Measurements from ENCODE around the gene EFCAB7. TPM values are rescaled to one million over a fixed set of nuclear protein-coding genes. Genes with fewer than 3 reads are reported as not detected.

Gene EFCAB7
- total RNA-seq, 1 donor from 2014 or later: 6.6 TPM

DNA sequence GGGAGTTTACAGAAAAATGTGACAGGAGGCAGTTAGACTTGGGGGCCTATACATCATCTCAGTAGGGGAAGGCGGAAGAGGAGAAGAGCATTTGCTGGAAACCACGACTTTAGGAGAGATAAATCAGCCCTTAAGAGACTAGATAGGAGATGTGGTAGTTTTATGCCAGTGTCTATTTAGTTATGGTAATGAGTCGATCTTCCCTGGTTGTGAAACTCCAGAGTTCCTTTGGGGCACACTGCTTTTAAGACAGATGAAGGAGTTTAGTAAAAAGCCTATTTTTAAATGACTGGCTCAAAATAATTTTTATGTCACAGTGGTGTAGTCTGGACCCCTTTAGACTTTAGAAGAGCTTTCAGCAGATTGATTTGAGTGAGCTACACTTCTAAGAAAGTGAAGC, 77.7 kb downstream of the EFCAB7 start:
- Mint-ChIP-seq H3K27me3 (no peaks in the 10 kb centered on the region), H3K4me1 (peaks cover 9% of the 10 kb centered on the region), H3K4me3 (no peak overlapping the region), H3K9me3 (no peaks in the 10 kb centered on the region), H3K27ac (no peak overlapping the region), H3K36me3 (ENCODE audit: low read depth) (peaks cover 13% of the 10 kb centered on the region)
- intact Hi-C loops (cut with micrococcal nuclease): no loop called here
- no peak for DNase-seq

GRCh38 chr1:63601463-63601862, 78.1 kb downstream of the EFCAB7 start:
- DNase-seq: no peak
- Mint-ChIP-seq H3K9me3 (no peaks in the 10 kb centered on the region), H3K4me1 (peaks cover 8% of the 10 kb centered on the region), H3K27me3 (no peaks in the 10 kb centered on the region), H3K4me3 (no peak overlapping the region), H3K36me3 (ENCODE audit: low read depth) (peaks cover 12% of the 10 kb centered on the region), H3K27ac (no peak overlapping the region)
- intact Hi-C loops (cut with micrococcal nuclease): no loop called here

DNA sequence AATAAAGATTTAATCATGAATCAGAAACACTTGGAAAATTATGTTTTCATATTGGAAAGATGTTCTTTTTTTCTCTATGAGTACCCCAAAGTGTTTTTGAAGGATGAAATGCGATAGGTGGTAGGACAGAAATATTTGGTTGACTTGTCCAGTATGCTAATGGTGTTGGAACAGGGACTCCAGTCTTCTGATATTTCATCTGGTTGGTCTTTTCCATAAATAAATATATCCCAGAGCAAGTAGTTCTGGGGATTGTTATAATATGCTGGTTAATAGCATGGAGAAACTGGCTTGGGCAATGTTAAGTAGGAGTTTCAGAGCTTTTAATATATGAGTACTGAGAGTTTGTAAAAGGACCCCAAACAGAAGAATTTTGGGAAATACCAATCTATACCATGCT, 78.6 kb downstream of the EFCAB7 start:
- Mint-ChIP-seq H3K9me3 (no peaks in the 10 kb centered on the region), H3K4me3 (no peak overlapping the region), H3K4me1 (peaks cover 6% of the 10 kb centered on the region), H3K36me3 (ENCODE audit: low read depth) (peaks cover 11% of the 10 kb centered on the region), H3K27ac (no peak overlapping the region), H3K27me3 (no peaks in the 10 kb centered on the region)
- DNase-seq: no peak
- intact Hi-C loops (cut with micrococcal nuclease): no loop called here

DNA sequence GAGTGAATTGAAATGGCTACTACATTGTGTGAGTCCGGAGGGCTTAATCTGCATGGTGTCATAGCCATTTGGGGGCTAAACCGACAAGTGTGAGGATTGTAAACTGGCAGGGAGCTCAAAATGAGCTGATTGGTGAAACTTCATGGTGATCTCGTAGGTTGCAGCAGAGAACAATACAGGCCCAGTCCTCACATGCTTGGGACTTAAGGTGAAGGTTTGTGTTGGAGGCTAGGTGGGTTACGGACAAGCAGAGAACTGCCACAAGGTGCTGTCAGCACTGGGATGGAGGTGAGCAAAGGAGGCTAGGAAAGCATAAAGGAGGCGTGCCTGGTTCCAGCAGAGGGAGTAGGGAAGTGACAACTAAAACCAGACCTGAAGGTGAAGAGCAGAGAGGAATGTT, 79.3 kb downstream of the EFCAB7 start:
- no peak overlapping the region for H3K27ac Mint-ChIP-seq
- no peak overlapping the region for H3K4me3 Mint-ChIP-seq
- peaks cover 9% of the 10 kb centered on the region for H3K36me3 Mint-ChIP-seq (ENCODE audit: low read depth)
- H3K9me3 Mint-ChIP-seq: no peaks in the 10 kb centered on the region
- H3K27me3 Mint-ChIP-seq: no peaks in the 10 kb centered on the region
- no peak for DNase-seq
- H3K4me1 Mint-ChIP-seq: peaks cover 4% of the 10 kb centered on the region
- intact Hi-C loops (cut with micrococcal nuclease): no loop called here

GRCh38 chr1:63603810-63604209, 80.5 kb downstream of the EFCAB7 start:
- Mint-ChIP-seq H3K27ac (no peak overlapping the region), H3K4me3 (no peak overlapping the region), H3K4me1 (peaks cover 4% of the 10 kb centered on the region), H3K27me3 (no peaks in the 10 kb centered on the region), H3K36me3 (ENCODE audit: low read depth) (peaks cover 9% of the 10 kb centered on the region), H3K9me3 (no peaks in the 10 kb centered on the region)
- no peak for DNase-seq
- intact Hi-C loops (cut with micrococcal nuclease): no loop called here

DNA sequence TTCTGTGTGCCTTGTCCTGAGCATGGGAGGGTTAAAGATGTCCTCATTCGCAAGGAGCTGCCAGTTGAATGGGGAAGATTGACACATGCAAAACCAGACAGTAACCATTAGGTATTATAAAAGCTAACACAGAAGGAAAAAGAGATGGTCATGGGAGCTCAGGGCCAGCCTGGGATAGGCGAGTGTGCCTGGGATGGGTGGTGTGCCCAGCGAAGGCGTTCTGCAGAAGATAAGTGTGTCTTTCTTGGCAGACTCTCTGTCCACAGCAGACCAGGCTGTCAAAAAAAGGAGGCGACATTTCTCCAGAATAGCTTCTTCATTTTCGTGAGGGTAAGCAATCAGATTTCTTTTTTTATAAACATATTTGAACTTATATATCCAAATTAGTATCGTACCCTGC, 84.0 kb downstream of the EFCAB7 start:
- intact Hi-C loops (cut with micrococcal nuclease): no loop called here
- DNase-seq: no peak
- Mint-ChIP-seq H3K9me3 (no peaks in the 10 kb centered on the region), H3K4me3 (no peak overlapping the region), H3K4me1 (peaks cover 9% of the 10 kb centered on the region), H3K27me3 (no peaks in the 10 kb centered on the region), H3K27ac (no peak overlapping the region), H3K36me3 (ENCODE audit: low read depth) (peaks cover 4% of the 10 kb centered on the region)

DNA sequence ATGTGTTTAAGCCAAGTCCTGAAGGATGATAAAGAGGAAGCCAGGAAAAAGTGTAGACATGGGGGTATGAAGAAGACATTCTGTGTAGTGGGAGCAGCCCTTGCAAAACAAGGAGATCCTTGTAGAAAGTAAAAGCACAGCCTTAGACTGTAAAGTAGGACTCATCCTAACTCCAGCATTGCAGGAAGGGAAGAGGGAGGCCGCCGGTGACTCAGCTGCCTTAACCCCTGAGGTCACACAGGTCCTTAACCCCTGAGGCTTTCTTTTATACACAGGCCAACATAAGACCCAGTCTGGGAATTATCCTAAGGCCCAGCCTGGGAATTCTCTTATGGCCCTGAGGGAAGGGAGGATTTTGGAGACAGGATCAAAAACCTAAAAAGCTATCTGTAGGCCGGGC, 87.9 kb downstream of the EFCAB7 start:
- DNase-seq: no peak
- Mint-ChIP-seq H3K4me3 (no peak overlapping the region), H3K36me3 (ENCODE audit: low read depth) (no peaks in the 10 kb centered on the region), H3K9me3 (no peaks in the 10 kb centered on the region), H3K4me1 (peaks cover 8% of the 10 kb centered on the region), H3K27ac (no peak overlapping the region), H3K27me3 (no peaks in the 10 kb centered on the region)
- intact Hi-C loops (cut with micrococcal nuclease): loop anchor here (10.0 kb wide), 1 partner anchor 164 kb away; the partner anchor contains the start of gene ROR1

GRCh38 chr1:63612564-63612963, 89.2 kb downstream of the EFCAB7 start:
- H3K27ac Mint-ChIP-seq: no peak overlapping the region
- H3K4me1 Mint-ChIP-seq: peaks cover 8% of the 10 kb centered on the region
- no peaks in the 10 kb centered on the region for H3K27me3 Mint-ChIP-seq
- intact Hi-C loops (cut with micrococcal nuclease): loop anchor here (10.0 kb wide), 1 partner anchor 162 kb away; the partner anchor contains the start of gene ROR1
- no peak for DNase-seq
- H3K4me3 Mint-ChIP-seq: no peak overlapping the region
- H3K36me3 Mint-ChIP-seq (ENCODE audit: low read depth): no peaks in the 10 kb centered on the region
- no peaks in the 10 kb centered on the region for H3K9me3 Mint-ChIP-seq

- H3K27me3 Mint-ChIP-seq: no peaks in the 10 kb centered on the region
- H3K9me3 Mint-ChIP-seq: no peaks in the 10 kb centered on the region
- H3K36me3 Mint-ChIP-seq (ENCODE audit: low read depth): no peaks in the 10 kb centered on the region
- no peak overlapping the region for H3K27ac Mint-ChIP-seq
- no peak for DNase-seq
- peaks cover 10% of the 10 kb centered on the region for H3K4me1 Mint-ChIP-seq
- intact Hi-C loops (cut with micrococcal nuclease): loop anchor here (10.0 kb wide), 1 partner anchor 162 kb away; the partner anchor contains the start of gene ROR1
- H3K4me3 Mint-ChIP-seq: no peak overlapping the region
These were observed 89.6 kb downstream of the EFCAB7 start for GRCh38 chr1:63612971-63613370.

DNA sequence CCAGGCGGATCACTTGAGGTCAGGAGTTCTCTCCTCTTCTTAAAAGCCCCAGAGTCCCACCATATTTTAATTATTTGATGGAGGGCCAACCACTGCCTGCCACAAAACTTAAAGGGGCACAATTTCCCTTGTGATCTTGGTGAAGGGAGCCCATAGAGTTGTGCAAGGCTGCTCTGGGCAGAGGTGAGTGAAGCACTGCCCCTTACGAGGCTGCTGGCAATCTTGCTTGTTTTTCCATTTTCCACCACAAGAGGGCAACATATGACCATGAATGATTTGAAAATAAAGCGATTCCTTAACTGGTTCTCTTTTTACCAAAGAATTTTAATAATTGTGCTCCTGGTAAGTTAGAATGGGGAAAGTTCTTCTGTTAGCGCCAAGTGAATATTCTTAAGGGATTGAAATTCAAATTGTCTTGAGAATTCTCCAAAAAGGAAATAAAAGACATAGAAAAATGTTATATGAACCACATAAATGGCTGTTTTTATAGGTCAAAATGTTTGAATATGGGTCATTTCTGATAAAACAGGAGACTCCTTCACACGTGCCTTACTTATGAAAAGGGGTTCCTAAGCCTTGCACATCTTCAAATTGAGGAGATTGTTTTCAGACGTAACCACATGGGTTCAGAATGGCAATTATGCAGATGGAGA, 92.6 kb downstream of the EFCAB7 start:
- no peaks in the 10 kb centered on the region for H3K36me3 Mint-ChIP-seq (ENCODE audit: low read depth)
- peaks cover 7% of the 10 kb centered on the region for H3K4me1 Mint-ChIP-seq
- intact Hi-C loops (cut with micrococcal nuclease): loop anchor here (1.0 to 10.0 kb wide), 5 partner anchors 76 to 627 kb away; partner anchors contain the start of gene ROR1
- H3K27me3 Mint-ChIP-seq: no peaks in the 10 kb centered on the region
- H3K4me3 Mint-ChIP-seq: no peak overlapping the region
- H3K9me3 Mint-ChIP-seq: no peaks in the 10 kb centered on the region
- peak; percentile 92 for DNase-seq
- H3K27ac Mint-ChIP-seq: no peak overlapping the region

GRCh38 chr1:63617450-63617849, 94.1 kb downstream of the EFCAB7 start:
- Mint-ChIP-seq H3K27me3 (no peaks in the 10 kb centered on the region), H3K4me3 (no peak overlapping the region), H3K4me1 (peaks cover 5% of the 10 kb centered on the region), H3K9me3 (no peaks in the 10 kb centered on the region), H3K27ac (no peak overlapping the region), H3K36me3 (ENCODE audit: low read depth) (no peaks in the 10 kb centered on the region)
- no peak for DNase-seq
- intact Hi-C loops (cut with micrococcal nuclease): loop anchor here (5.0 to 10.0 kb wide), 3 partner anchors 75 to 300 kb away; partner anchors contain the start of gene ROR1

GRCh38 chr1:63618011-63618410, 94.7 kb downstream of the EFCAB7 start:
- H3K9me3 Mint-ChIP-seq: no peaks in the 10 kb centered on the region
- intact Hi-C loops (cut with micrococcal nuclease): loop anchor here (5.0 to 10.0 kb wide), 3 partner anchors 74 to 299 kb away; partner anchors contain the start of gene ROR1
- no peak for DNase-seq
- no peak overlapping the region for H3K27ac Mint-ChIP-seq
- no peak overlapping the region for H3K4me3 Mint-ChIP-seq
- H3K4me1 Mint-ChIP-seq: peaks cover 4% of the 10 kb centered on the region
- H3K27me3 Mint-ChIP-seq: no peaks in the 10 kb centered on the region
- no peaks in the 10 kb centered on the region for H3K36me3 Mint-ChIP-seq (ENCODE audit: low read depth)

DNA sequence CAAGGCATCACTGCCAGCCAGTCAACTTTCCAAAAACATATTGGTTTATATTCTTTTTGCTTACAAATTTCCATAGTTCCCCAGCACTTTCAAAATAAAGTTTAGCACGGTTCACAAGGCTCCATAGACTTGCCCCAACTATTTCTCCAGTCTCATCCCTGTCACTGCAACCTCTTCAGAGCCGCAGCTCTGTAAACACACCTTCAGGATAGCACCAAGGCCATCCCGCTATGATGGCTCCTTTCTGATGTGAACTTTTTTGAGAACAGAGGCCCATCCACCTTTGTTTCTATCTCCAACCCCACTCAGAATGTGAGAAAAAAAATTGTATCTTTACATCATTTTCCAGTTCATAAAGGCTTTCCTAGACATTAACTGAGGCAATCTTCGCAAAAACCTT, 96.2 kb downstream of the EFCAB7 start:
- Mint-ChIP-seq H3K4me3 (no peak overlapping the region), H3K9me3 (no peaks in the 10 kb centered on the region), H3K27ac (no peak overlapping the region), H3K27me3 (no peaks in the 10 kb centered on the region), H3K36me3 (ENCODE audit: low read depth) (no peaks in the 10 kb centered on the region), H3K4me1 (peaks cover 4% of the 10 kb centered on the region)
- intact Hi-C loops (cut with micrococcal nuclease): loop anchor here (5.0 to 10.0 kb wide), 3 partner anchors 73 to 298 kb away; partner anchors contain the start of gene ROR1
- no peak for DNase-seq

DNA sequence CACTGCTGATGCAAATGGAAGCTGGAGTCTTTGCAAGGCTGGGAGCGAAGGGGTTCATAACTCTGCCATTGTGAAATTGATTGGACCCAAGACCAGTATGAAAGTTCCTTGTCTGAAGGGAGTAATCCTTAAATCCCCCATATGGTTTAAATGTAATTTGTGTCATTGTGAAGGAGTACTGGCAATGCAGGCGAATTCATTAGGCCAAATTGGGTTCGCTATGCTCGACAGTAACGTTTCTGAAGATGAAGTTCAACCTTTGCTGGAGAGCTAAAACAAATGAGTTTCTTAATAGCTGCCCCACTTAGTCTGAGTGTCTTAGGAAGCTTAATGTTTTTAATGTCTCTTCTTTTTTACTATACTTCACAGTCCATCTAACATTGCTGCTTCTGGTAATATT, 97.3 kb downstream of the EFCAB7 start:
- no peak overlapping the region for H3K27ac Mint-ChIP-seq
- intact Hi-C loops (cut with micrococcal nuclease): no loop called here
- H3K27me3 Mint-ChIP-seq: no peaks in the 10 kb centered on the region
- no peaks in the 10 kb centered on the region for H3K9me3 Mint-ChIP-seq
- DNase-seq: no peak
- H3K4me1 Mint-ChIP-seq: peaks cover 4% of the 10 kb centered on the region
- no peaks in the 10 kb centered on the region for H3K36me3 Mint-ChIP-seq (ENCODE audit: low read depth)
- no peak overlapping the region for H3K4me3 Mint-ChIP-seq

DNA sequence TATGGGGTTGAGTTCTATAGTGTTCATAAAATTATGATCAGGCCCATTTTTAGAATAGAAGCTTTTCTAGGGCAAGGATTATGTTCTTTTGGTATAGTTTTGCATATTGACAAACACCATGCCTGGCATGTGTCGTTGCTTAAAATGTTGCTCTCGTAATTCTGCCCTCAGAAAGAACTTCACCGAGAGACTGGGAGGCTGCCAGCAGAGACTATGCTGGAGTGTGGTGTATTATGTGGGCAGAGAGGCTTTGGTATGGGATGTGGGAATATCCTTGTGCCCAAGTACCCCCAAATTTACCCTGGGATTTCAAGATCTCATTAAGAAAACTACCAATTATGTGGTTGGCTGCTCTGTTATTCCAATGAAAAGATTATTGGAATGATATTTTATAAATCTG, 97.8 kb downstream of the EFCAB7 start:
- DNase-seq: no peak
- Mint-ChIP-seq H3K27me3 (no peaks in the 10 kb centered on the region), H3K27ac (no peak overlapping the region), H3K36me3 (ENCODE audit: low read depth) (no peaks in the 10 kb centered on the region), H3K4me1 (peaks cover 6% of the 10 kb centered on the region), H3K4me3 (no peak overlapping the region), H3K9me3 (no peaks in the 10 kb centered on the region)
- intact Hi-C loops (cut with micrococcal nuclease): no loop called here
